ENCODE results near the gene TTYH3.

The TTYH3 gene

DNA sequence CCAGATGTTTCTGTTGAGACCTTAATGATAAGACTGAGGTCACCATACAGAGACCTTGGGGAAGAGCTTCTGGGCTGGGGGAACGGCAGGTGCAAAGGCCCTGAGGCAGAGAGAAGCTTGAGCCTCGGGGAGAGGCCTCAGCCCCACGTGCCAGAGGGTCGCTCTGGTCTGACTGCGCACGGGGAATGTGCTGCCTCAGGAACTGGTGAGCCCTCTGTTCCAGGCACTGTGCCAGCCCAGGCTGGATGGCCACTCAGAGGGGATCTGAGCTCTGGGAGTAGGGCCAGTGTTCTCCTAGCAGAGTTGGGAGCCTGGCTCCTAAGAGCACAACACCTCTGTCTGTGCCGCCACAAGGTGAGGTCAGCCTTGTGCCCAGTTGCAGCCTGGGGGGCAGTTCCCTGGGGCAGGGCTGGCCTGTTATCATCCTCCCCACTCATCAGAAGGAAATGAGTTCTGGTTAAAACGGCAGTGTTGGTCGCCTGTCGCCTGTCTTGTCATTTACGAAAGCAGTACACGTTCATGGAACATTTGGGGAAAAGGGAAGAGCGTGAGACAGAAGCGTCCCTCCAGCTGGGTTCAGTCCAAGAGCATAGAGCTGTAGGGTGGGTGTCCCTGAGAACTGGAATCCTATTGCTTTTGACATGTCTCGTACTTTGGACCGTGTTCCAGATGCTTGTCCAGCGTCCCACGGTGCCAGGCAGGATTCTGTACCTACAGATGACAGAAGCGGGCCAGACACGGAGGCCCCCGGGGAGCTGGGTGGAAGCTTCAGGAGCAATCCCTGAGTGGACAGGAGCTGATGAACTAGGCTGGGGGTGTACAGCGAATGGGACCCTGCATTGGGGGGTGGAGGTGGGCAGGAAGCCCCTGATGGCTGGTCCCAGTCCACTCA is 4.3 kb downstream of the TTYH3 start:
- DNase-seq = no peak

DNA sequence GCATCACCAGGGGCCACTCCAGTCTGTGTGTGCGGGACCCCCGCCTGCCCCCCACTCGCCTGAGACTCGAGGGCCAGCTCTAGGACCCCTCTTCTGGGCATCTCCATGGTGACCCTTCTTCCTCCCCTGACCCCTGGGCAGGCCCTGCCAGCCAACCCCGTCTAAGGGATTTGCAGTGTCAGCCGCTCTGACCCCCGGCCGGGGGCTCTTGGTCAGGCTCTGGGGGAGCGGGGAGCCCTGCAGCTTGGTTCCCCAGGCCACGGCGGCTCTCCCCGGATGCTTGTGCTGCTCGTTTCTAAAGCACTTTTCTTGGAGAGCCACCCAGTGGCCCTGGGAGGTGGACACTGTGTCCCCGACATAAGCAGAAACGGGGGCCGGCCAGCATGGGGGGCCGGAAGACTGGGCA is 5.3 kb downstream of the TTYH3 start:
- no peak for DNase-seq

DNA sequence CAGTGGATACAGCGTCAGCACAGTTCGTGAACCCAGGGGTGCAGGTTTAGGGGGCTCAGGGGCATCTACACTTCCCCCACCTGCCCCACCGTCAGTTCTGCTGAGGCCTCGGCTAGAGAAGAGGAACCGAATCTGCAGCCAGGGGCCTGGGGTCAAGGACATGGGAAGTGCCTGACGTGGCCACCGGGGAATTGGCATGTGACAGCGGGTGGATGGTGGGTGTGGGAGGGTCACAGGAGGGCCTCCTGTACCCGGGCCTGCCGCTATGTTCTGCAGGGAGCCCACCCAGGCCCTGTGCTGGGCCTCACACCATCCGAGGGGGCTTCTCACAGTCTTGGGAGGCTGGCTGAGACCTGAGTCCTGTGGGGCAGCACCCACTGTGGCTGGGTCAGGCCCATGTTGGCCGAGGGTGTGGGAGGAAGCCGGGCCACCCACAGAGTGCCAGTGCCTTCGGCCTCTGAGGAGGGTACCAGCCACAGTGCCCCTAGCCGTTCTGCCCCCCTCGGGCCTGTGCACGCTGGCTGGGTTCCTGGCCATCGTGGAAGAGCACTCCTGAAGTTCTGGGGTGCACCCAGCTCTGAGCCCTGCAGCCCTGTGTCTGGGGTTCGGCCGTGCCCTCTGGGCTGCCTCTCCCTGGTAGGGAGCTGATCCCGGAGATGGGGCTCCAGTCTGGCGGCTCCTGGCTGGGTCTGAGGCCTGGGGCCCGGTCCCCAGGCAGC is 5.9 kb downstream of the TTYH3 start:
- no peak for DNase-seq

DNA sequence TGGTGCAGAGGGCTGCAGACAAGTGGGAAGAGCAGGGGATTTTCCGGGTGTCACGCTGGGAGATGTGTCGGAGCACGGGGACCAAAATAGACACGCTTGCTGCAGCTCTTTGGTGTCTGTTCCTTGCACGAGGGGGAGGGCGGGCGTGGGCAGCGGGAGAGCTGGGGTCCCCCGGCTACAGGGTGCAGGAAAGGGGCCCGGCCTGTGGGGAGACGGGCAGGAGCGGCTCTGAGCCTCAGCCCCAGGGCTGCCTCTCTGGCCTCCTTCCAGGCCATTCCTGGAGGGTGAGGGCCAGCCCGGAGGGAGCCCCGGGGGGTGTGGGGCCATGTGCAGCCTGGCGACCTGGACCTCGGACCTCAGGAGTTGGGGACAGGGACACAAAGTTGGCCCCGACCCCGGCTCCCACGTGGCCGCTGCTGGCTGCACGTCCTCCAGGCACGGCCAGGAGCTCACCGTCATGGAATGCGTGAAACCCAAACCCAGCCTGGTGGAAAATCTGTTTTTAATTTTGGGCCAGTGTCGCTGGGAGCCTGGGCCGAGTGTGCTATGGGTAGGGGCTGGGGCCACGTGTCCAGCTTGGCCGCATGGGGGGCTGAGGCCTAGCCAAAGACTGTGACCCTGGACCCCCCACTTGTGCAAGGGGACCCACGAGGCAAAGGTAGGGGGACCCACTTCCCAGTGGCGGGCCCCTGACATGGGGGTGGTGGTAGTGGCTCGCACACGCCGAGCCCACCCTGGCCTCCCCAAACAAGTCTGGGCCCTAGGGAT is 6.6 kb downstream of the TTYH3 start:
- no peak for DNase-seq

DNA sequence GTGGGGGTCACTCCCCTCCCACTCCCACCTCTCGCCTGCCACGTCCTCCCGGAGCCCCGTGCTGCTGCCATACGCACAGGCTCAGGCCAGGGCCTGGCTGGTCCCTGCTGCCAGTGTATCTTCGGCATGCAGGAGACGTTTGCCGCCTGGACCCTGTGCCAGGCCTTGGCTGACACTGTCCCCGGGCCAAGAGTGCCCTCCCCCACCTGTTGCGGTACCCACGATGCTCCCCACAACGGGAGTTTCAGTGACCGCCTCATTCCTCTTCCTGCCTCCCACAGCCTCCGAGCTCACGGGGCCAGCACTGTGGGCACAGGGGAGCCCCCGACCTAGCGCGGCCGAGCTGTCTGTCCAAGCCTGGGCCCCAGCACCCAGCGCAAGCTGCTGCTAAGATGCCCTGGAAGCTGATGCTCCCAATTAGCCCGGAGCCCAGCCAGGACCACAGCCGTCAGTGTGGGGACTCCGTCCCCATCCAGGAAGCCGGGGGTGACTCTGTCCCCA is 7.4 kb downstream of the TTYH3 start:
- no peak for DNase-seq

DNA sequence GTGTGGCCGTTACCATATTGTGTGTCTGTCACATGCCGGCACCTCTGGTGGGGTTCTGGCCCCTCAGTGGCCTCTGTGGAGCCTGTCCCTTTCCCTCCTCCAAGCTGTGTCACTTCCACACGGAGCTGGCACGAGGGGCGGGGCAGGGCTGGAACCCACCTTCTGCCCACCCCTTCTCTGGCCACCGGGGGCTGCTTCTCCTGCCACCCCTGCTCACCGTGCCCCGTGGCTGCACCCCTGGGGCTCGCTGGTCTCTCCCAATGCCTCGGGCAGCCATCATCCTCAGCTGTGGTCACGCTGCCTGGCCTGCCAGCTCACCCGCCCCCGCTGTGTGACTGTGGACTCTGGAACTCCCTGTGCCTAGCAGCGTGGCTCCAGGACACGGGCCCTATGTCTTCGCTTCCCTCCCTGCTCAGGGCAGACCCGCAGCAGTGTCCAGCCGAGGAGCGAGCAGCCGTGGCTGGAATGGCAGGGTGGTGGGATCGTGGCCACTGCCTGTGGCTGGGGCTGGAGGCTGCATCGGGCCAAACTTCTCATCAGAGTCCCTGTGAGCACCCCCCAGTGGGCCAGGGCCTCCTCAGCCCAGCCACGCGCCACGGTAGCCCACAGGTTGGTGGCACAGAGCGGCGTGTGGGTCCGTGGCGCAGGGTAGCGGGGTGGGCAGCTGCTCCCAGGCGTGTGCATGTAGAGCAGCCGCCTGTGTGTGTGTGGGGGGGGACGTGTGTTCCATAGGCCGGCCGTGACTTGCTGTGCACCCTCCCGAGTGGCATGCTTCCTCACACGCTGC is 8.1 kb downstream of the TTYH3 start:
- no peak for DNase-seq

DNA sequence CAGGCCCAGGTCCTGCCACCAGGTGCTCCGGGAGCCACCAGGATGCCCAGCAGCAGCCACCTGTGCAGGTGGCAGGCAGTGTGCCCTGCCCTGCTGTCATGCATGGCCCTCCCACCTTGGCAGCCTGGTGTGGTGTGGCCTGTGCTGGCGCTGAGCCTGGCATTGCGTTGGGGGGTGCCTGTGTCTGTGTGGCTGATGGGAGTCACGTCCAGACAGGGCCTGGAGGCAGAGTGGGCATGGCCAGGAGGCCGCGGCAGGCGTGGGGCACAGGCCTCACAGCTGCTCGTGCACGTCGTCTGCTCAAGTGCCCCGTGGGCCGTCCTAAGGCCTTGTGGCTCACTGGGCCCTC is 8.7 kb downstream of the TTYH3 start:
- no peak for DNase-seq

DNA sequence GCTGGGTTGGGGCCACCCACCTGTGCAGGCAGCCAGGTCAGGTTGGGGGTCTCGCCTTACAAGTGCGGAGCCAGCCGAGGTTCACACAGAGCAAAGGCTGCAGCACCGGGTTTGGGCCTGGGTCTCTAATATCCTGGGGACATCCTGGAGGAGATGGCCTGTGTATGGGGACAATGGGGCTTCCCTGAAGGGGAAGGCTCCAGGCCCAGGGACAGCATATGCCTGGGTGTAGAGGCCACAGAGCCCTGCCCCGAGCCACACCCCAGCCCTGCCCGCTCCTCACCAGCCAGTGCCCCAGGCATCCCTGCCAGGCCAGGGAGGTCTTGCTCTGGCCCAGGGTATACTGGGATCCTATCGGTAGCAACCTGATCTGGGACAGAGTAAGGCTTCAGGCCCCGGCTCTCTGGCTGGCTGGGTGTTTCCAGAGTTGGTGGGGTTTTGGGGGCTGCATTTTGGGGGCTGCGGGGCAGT is 9.1 kb downstream of the TTYH3 start:
- DNase-seq = no peak

DNA sequence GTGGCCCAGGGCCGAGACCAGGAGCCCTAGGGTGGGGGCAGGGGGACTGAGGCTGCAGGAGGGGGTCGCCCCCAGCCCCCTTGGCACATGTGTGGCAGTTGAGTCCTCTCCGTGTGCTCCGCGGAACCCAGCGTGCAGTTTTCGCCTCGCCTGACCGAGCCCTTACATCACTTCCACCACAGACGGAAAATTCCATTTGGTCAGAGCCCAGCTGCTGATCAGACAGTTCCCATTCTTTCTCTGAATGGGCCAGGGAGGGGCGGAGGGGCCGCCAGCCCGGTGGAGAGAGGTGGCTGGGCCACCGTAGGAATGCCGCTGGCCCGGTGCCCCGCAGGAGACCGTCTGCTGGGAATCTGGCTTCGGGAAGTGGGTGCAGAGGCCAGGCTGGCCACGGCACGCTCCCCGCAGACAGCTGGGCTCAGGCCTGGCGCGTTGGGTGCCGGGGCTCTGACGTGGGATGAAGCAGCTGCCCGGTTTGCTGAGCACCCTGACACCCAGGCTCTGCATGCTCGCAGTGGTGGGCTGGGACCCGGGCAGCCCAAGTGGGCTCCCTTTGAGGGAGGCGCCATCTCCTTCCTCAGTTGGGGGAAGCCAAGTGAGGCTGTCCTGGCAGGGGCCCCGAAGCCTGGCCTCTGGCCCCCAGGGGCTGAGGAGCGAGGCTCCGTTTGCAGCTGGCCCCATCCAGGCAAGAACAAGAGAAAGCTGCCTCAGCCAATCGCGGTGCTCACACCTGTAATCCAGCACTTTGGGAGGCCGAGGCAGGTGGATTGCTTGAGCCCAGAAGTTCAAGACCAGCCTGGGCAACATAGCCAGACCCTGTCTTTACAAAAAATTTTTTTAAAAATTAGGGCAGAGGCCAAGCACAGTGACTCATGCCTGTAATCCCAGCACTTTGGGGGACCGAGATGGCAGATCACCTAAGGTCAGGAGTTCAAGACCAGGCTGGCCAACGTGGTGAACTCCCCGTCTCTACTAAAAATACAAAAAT is 9.9 kb downstream of the TTYH3 start:
- no peak for DNase-seq

DNA sequence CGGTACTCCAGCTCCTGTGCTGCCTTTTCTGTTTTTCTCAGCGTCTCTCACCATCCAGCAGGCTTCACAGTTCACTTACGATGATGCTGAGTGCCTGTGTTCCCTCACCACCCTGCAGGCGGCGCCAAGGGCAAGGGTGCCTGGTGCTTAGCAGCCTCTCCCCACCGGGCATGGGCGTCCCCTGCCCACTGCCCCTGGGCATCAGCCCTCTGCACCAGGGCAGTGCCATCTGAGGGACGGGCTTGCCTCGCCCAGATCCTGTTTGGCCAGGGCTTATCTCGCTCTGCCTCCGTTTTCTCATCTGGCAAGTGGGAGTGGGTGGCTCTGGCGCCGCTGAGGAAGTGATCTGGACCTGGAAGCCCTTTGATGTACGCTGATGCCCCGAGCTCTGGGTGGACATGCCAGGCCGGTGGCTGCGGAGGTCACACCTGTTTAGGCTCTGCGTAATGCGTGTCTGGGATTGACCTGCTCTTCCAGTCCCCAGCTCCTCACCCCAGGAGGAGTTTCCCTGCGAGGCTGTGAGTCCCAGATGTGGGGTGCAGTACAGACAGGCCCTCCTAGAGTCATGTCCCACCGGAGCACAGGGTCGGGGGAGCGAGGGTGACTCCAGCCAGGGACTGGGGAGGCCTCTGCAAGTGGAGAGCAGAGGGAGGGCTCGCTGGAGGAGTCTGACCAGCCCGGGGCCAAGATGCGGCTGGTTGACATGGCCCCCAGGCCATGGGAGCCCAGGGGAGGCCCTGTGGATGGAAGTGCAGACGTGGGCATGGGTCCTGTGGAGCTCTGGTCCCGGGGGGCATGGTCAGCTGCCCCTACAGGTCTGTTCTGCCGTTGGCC is 11.8 kb downstream of the TTYH3 start:
- no peak for DNase-seq

DNA sequence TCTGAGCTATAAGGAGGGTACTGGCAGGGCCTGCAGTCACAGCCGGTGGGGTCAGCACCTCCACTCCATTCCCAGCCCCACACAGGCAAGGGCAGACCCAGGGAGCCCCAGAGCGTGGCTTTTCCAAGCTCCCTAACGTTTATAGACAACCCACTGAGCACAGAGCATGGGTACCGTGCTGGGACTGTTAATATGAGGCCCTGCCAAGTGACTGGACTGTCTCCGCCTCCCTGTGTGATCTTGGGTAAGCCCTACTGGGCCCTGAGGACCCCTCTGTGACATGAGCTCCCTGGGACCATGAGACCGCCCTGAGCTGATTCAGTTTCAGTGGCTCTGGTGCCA is 12.4 kb downstream of the TTYH3 start:
- DNase-seq = no peak

DNA sequence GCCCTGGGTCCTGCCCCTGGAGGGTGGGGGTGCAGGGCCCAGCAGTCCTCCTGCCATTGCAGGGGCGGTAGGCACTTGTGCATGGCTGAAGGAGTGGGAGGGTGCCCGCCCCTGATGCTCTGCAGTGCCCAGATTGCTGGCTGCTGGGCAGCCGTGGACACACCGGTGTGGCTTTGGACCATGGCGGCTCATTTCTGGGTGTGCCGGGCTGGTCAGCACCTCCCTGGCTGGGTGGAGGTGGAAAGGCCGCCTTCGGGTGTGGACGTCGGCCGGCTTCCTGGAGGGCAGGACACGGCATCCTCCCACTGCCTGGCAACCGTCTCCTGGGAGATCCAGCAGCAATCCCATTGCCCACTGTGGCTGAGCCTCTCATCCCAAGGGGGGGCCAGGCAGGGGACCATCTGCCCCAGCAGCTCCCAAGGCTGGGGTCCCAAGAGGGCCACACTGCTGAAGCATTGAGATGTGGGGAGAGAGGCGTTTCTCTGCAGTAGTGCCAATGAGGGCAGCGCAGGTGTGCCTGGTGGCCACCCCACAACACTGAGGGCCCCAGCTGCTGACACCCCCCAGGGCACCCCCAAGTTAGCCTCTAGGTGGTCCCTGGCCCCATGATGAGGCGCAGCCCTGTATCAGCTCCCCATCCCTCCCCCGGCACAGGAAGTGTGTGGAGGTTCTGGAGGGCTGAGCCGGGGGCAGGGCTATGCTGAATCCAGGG is 12.9 kb downstream of the TTYH3 start:
- DNase-seq = no peak

DNA sequence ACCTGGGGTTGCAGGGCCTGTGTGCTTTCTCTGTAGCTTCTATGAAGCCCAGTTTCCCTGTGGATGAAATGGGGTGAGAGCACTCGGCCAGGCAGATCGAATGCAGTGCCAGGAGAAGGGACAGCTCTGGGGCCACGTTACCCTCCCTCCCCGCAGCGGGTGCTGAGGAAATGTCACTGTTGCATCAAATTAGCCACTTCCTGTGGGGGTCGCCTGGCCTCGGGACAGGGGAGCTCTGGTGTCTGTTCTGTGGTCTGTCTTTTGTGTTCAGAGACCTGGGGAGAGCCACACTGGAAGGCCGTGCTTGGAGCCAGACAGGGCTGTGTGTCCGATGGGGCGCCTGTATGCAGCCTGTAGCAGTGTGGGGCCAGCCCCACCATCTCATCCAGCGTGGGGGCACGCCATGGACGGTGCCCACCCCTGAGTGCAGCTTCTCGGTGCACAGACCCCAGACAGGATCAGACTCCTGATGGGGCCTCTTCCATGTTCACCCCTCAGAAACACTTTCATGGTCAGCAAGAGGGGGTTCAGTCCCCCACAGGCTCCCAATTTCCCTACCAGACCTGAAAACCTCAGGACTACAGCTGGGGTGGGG is 13.6 kb downstream of the TTYH3 start:
- DNase-seq = peak; percentile 39

DNA sequence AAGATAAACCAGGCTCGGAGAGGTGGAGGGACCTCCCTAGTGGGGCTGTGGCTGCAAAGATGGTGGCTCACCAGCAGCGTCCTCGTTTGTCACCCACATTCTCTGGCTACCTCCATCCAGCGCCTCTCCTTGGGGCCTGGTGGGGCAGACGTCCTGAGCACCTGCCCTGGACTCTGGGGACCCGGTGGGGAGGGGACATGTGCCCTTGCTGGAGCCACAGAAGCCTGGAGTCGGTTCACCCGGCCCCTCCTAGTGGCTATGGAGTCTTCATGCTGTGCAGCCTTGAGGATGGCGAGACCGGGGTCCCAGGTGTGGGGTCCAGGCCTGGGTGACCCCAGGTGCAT is 14.5 kb downstream of the TTYH3 start:
- no peak for DNase-seq

DNA sequence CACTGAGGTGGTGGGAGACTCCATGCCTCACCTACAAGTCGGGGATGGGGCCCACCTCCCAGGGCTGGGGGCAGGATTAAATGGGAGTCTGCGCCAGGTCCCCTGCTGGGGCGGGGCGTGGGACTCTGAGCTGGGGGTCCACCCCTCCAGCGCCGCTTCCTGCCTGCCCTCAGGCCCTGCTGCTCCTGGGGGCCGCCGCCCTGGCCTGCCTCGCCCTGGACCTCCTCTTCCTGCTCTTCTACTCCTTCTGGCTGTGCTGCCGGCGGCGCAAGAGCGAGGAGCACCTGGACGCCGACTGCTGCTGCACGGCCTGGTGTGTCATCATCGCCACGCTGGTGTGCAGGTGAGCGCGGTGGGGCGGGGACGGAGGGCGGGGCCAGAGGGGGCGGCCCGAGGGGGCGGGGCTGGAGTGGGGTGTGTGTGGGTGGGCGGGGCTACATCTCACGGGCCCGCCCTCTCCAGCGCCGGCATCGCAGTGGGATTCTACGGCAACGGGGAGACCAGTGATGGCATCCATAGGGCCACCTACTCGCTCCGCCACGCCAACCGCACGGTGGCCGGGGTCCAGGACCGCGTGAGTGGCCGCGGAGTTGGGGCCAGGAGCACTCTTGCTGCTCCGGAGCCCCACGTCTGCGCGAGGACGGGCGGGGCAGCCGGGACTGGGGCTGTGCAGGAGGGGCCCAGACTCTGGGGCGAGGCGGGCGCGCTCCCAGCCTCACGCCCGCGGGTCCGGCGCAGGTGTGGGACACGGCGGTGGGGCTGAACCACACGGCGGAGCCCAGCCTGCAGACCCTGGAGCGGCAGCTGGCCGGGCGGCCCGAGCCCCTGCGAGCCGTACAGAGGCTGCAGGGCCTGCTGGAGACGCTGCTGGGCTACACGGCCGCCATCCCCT is 15.1 kb downstream of the TTYH3 start:
- no peak for DNase-seq

DNA sequence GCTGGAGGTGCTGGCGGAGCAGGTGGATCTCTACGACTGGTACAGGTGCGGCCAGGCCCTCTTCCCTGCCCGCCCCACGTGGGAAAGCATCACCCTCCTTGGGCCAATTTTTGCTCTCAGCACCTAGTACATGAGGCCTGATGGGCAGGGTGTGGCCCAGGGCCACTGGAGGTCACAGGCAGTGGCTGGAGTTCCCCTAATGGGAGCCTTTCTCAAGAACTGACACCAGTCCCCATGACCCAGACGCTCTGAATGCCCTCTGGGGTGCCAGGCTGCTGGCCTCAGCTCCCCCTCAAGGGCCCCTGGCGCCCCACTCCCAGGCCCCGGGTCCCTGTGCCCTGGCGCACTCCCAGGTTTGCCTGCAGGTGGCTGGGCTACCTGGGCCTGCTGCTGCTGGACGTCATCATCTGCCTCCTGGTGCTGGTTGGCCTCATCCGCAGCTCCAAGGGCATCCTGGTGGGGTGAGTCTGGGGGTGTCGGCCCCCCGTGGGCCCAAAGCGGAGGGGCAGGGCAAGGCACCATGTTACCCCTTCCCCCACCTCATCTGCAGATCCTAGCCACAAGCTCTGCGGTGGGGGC is 15.9 kb downstream of the TTYH3 start:
- no peak for DNase-seq

DNA sequence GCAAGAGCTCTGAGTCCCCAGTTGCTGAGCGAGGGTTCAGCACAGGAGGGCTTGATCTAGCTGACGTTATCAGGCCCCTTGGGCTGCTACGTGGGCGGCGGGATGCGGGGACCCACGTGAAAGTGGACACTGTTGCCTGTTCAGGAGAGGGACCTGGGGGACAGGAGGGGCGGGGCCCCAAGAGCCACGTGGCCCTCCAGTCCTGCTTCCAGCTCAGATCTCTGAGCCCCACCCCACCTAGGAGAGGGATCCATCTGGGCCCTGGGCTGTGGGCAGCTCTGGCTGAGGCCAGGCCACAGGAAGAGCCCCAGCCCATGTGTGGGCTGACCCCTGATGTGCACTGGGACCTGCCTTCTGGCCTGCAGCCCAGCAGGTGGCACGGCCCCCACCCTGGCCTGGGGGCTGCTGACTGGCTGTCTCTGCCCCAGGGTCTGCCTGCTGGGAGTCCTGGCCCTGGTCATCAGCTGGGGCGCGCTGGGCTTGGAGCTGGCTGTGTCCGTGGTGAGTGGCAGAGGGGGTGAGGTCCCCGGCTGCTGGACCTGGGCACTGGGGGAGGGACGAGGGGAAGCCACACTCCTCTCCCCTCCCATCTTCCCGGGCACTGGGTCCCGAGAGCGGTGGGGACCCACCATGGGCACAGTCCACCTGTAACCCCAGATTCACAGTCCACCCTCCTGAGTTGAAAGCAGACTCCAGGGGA is 17.5 kb downstream of the TTYH3 start:
- no peak for DNase-seq
